Mesendoderm (in vitro differentiated cells): ENCODE results near the gene PHLDA2.

ENCODE experiments used
- DNase-seq: peaks from one replicate; pipeline ENCODE4 v3.0.0; 2013
- H2AK5ac ChIP-seq: 2 replicates; pipeline ENCODE4 v1.6.1; 2013; ENCODE audit warnings: low read length, inconsistent platforms
- H2BK120ac ChIP-seq: 2 replicates; pipeline ENCODE4 v1.6.1; 2013; ENCODE audit warnings: low read depth, mild to moderate bottlenecking, low read length, moderate library complexity, mixed read lengths
- H2BK15ac ChIP-seq: replicated peaks from 2 replicates; pipeline ENCODE4 v1.6.1; 2013; ENCODE audit warnings: low read depth, mild to moderate bottlenecking, moderate library complexity
- H2BK5ac ChIP-seq: 2 replicates; pipeline ENCODE4 v1.6.1; 2013; ENCODE audit warnings: low read length, inconsistent platforms
- H3K18ac ChIP-seq: 2 replicates; pipeline ENCODE4 v1.6.1; 2013; ENCODE audit warnings: mild to moderate bottlenecking, low read length, mixed read lengths
- H3K23ac ChIP-seq: one replicate; pipeline ENCODE4 v1.6.1; 2013; ENCODE audit warnings: low read length
- H3K27ac ChIP-seq: 2 replicates; pipeline ENCODE4 v1.5.1; 2013; ENCODE audit warnings: low read depth, mild to moderate bottlenecking, inconsistent platforms, low read length, moderate library complexity
- H3K27me3 ChIP-seq: 2 replicates; pipeline ENCODE4 v1.6.1; 2013; ENCODE audit warnings: low read length, control low read depth, mild to moderate bottlenecking, inconsistent platforms; ENCODE audit not compliant: insufficient read depth, poor library complexity
- H3K36me3 ChIP-seq: 2 replicates; pipeline ENCODE4 v1.6.1; 2013; ENCODE audit warnings: low read length, inconsistent platforms; ENCODE audit not compliant: control insufficient read depth, insufficient read depth
- H3K4ac ChIP-seq: one replicate; pipeline ENCODE4 v1.6.1; 2013; ENCODE audit warnings: low read depth, mild to moderate bottlenecking, low read length, moderate library complexity
- H3K4me1 ChIP-seq: 2 replicates; pipeline ENCODE4 v1.6.1; 2013; ENCODE audit warnings: low read depth, low read length, inconsistent platforms; ENCODE audit not compliant: control insufficient read depth
- H3K4me2 ChIP-seq: 2 replicates; pipeline ENCODE4 v1.6.1; 2013; ENCODE audit warnings: low read length
- H3K4me3 ChIP-seq: 2 replicates; pipeline ENCODE4 v1.5.1; 2013; ENCODE audit warnings: mild to moderate bottlenecking, low read length
- H3K56ac ChIP-seq: one replicate; pipeline ENCODE4 v1.6.1; 2013; ENCODE audit warnings: low read length
- H3K79me1 ChIP-seq: 2 replicates; pipeline ENCODE4 v1.6.1; 2013; ENCODE audit warnings: low read length, inconsistent platforms
- H3K79me2 ChIP-seq: 2 replicates; pipeline ENCODE4 v1.6.1; 2013; ENCODE audit warnings: mild to moderate bottlenecking, low read length; ENCODE audit not compliant: control insufficient read depth, insufficient read depth
- H3K9ac ChIP-seq: 2 replicates; pipeline ENCODE4 v1.6.1; 2013; ENCODE audit warnings: low read length, inconsistent platforms
- H4K5ac ChIP-seq: one replicate; pipeline ENCODE4 v1.6.1; 2013; ENCODE audit warnings: low read length
- H4K8ac ChIP-seq: one replicate; pipeline ENCODE4 v1.6.1; 2013; ENCODE audit warnings: low read depth, mild to moderate bottlenecking, control low read depth, low read length, moderate library complexity
- WGBS: extraction: QIAGEN DNeasy Blood & Tissue Kit; methylation state at CpG from one replicate; pipeline ENCODE4 v1.1.7; 2013; ENCODE audit warnings: low lambda C conversion rate, missing lambda C conversion rate; ENCODE audit not compliant: insufficient coverage; ENCODE audit errors: extremely low coverage; 5-methylcytosine and 5-hydroxymethylcytosine counted together

Gene PHLDA2

DNA sequence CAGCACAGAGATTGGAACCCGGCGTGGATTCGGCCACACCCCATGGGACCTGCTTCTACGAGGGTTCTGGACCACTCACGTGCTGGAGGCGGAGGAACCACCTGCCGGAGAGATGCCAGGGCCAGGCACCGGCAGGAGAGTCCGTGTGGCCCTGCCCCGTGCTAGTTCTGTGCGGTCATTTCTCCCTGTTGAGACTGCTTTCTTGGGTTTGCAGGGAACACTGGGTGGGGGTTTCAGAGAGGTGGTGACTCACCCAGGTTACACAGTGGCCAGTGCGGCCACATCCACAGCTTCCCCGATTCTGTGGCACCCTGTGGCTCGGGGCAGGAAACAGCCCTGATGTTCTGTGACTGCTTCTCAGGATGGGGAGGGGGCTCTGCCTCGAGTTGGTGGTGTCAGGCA lies 3.6 kb upstream of the PHLDA2 start:
- no peak overlapping the region for H4K8ac ChIP-seq
- no peak overlapping the region for H4K5ac ChIP-seq
- no peak overlapping the region for H2BK5ac ChIP-seq
- H3K23ac ChIP-seq = no peak overlapping the region
- no peaks in the 10 kb centered on the region for H3K79me2 ChIP-seq
- no peak overlapping the region for H3K4me2 ChIP-seq
- H3K4me3 ChIP-seq = no peak overlapping the region
- WGBS = no CpG with 5 or more reads among the region's 15 CpGs
- H2BK15ac ChIP-seq = no peak overlapping the region
- no peak overlapping the region for H3K18ac ChIP-seq
- no peak overlapping the region for H3K9ac ChIP-seq
- H3K36me3 ChIP-seq = no peaks in the 10 kb centered on the region
- peaks cover 2% of the 10 kb centered on the region for H3K4me1 ChIP-seq
- H3K79me1 ChIP-seq = no peaks in the 10 kb centered on the region
- no peak overlapping the region for H3K27ac ChIP-seq
- DNase-seq = no peak
- no peak overlapping the region for H3K4ac ChIP-seq
- no peak overlapping the region for H2AK5ac ChIP-seq
- no peak overlapping the region for H2BK120ac ChIP-seq
- H3K27me3 ChIP-seq = peaks cover 6% of the 10 kb centered on the region
- no peak overlapping the region for H3K56ac ChIP-seq

DNA sequence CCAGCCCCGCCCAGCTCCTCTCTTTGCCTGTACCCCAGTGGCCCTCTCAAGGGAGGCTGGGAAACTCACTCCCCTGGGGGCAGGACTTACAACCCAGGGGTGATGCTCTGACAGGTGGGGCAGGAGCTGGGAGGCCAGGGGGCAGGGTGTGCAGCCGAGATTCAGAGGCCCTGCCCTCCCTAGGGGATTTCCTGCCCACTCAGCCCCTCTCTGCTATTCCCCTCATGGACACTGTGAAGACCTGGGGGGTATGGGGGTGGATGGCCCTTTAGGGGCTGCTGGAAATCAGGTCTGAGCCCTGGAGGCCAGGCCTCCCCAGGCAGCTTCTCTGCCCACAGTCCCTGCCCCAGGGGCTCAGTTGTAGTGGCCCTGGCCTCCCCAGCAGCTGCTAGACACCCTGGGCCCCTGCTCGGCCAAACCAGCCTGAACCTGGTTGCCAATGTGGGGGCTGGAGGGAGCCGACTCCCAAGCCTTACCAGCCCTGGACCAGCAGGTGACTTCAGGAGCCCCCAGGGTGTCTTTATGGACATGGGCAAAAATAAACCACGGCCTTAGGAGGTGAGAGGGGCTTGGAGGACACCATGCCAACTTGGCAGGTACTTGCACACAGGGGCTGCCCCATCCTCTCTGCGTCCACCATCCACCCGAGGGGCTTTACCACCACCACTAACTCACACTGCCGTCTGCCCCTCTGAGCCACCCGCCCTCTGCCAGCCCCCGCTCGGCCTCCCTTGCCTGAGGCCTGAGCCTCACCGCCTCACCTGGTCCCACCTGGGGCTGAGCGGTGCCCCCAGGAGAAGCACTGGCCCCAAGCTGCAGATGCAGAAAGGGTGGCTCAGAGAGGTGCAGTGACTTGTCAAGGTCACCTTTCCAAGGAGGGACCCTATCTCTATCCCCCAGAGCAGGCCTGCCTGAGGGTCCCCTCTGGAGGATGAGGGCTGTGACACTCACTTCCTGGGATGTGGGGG lies 2.8 kb upstream of the PHLDA2 start:
- no CpG with 5 or more reads among the region's 13 CpGs for WGBS
- Histone ChIP-seq H3K4ac (no peak overlapping the region), H3K56ac (no peak overlapping the region), H3K18ac (no peak overlapping the region), H3K79me1 (no peaks in the 10 kb centered on the region), H3K4me2 (no peak overlapping the region), H3K9ac (no peak overlapping the region), H2BK120ac (no peak overlapping the region), H2BK15ac (no peak overlapping the region), H4K5ac (no peak overlapping the region), H4K8ac (no peak overlapping the region), H3K27me3 (peaks cover 6% of the 10 kb centered on the region), H3K4me1 (peaks cover 2% of the 10 kb centered on the region), H2BK5ac (no peak overlapping the region), H2AK5ac (no peak overlapping the region), H3K23ac (no peak overlapping the region), H3K79me2 (no peaks in the 10 kb centered on the region), H3K27ac (no peak overlapping the region), H3K4me3 (no peak overlapping the region), H3K36me3 (no peaks in the 10 kb centered on the region)
- no peak for DNase-seq

DNA sequence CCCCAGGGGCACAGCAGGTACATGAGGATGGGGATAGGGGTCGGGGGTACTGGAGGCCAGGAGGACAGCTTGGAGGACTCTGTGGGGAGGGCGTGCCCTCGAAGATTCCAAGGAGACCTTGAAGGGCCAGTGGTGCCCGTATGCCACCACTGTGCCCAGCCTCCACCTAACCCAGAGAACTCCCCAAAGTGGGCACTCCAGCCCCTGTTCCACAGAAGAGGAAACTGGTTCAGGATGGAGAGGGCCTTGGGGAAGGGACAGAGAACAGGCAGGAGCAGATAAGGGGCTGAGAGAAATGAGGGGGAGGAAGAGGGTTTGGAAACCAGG lies 2.2 kb upstream of the PHLDA2 start:
- Histone ChIP-seq H3K56ac (no peak overlapping the region), H2AK5ac (no peak overlapping the region), H3K27ac (no peak overlapping the region), H3K36me3 (no peaks in the 10 kb centered on the region), H3K4me2 (no peak overlapping the region), H4K8ac (no peak overlapping the region), H2BK5ac (no peak overlapping the region), H4K5ac (no peak overlapping the region), H3K4me3 (no peak overlapping the region), H2BK15ac (no peak overlapping the region), H3K23ac (no peak overlapping the region), H3K79me2 (no peaks in the 10 kb centered on the region), H3K27me3 (peaks cover 6% of the 10 kb centered on the region), H3K9ac (no peak overlapping the region), H3K18ac (no peak overlapping the region), H3K79me1 (no peaks in the 10 kb centered on the region), H3K4ac (no peak overlapping the region), H2BK120ac (no peak overlapping the region), H3K4me1 (peaks cover 2% of the 10 kb centered on the region)
- DNase-seq = no peak
- no CpG with 5 or more reads among the region's 4 CpGs for WGBS

DNA sequence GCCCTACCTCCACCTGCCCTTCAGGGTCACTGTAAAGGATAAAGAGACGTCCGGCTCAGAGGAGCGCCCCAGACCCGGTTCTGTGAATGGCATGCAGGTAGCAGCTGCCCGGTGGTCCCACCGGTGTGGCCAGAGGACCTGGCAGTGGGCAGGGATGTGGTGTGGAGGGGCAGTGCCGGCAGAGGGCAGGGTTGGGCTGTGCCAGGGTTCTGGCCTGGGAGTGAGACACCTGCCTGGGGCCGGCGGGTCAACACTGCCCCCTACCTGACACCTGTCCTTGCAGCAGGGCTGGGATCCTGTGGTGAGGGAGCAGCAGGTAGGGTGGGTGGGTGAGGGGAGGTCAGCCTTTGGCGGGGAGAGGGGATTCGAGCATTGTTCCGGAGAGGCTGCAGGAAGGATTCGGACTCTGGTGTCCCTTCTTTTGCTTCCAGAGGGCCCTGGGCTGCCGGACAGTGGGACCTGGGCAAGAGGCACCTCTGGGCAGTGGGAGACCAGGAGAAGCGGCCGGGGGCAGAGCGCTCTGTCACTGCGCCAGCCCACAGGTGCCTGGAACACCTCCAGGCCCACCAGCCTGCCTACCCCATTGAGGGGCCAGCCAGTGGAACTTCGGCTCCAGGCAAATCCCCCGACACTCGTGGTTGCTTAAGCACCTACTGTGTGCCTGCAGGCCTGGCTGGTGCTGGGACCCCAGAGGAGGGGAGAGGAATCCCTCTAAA lies 1.6 kb upstream of the PHLDA2 start:
- H3K27ac ChIP-seq = peak overlapping the region; percentile 21
- no peaks in the 10 kb centered on the region for H3K79me1 ChIP-seq
- H4K5ac ChIP-seq = no peak overlapping the region
- no CpG with 5 or more reads among the region's 21 CpGs for WGBS
- peaks cover 6% of the 10 kb centered on the region for H3K27me3 ChIP-seq
- H3K56ac ChIP-seq = no peak overlapping the region
- H3K36me3 ChIP-seq = no peaks in the 10 kb centered on the region
- H3K79me2 ChIP-seq = no peaks in the 10 kb centered on the region
- H3K4me1 ChIP-seq = peaks cover 2% of the 10 kb centered on the region
- H3K4ac ChIP-seq = no peak overlapping the region
- no peak overlapping the region for H2BK5ac ChIP-seq
- H3K23ac ChIP-seq = no peak overlapping the region
- no peak overlapping the region for H3K4me3 ChIP-seq
- H3K4me2 ChIP-seq = no peak overlapping the region
- H3K18ac ChIP-seq = no peak overlapping the region
- peak; percentile 92 for DNase-seq
- H3K9ac ChIP-seq = no peak overlapping the region
- no peak overlapping the region for H4K8ac ChIP-seq
- no peak overlapping the region for H2BK120ac ChIP-seq
- no peak overlapping the region for H2AK5ac ChIP-seq
- no peak overlapping the region for H2BK15ac ChIP-seq

DNA sequence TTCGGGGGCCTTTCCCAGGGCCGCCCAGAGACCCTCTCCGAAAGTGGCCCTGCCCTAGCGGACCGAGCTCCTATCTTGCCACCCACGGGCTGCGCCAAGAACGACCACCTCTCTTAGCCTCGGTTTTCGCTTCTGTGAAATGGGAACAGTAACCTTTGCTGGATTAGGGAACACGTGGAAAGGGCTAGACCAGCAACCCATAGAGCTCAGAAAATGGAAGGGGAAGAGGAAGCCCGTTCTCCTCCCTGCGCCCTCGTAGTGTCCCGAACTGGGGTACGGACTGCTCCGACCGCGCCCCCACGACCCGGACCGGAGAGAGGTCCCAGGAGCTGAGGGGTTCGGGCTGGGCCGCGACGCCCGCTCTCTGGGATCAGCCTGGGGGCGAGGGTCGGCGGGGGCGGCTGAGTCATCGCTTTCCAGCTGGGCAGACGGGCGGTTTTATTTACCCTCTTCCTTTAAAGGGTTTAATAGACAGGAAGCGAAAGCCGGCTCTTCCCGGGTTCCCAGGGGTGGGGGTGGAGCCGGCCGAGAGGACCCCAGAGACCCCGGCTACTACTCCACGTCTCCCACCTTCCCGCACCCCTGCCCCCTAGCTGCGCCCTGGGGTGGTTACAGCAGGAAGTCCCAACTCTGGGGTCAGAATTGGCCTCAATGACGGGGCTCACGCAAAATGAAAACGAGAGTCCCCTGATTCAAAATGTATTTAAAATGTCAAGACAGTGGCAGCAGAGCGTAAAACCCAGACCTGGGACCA lies 907 bp upstream of the PHLDA2 start:
- no peaks in the 10 kb centered on the region for H3K36me3 ChIP-seq
- H3K4me3 ChIP-seq = no peak overlapping the region
- no peak overlapping the region for H2BK5ac ChIP-seq
- no peak overlapping the region for H2BK120ac ChIP-seq
- H3K56ac ChIP-seq = peak overlapping the region; percentile 1
- H3K79me2 ChIP-seq = no peaks in the 10 kb centered on the region
- peak; percentile 74 for DNase-seq
- no CpG with 5 or more reads among the region's 47 CpGs for WGBS
- H3K4me2 ChIP-seq = peak overlapping the region; percentile 1
- no peak overlapping the region for H2BK15ac ChIP-seq
- peaks cover 6% of the 10 kb centered on the region for H3K27me3 ChIP-seq
- H3K27ac ChIP-seq = peak overlapping the region; percentile 21
- peaks cover 2% of the 10 kb centered on the region for H3K4me1 ChIP-seq
- H2AK5ac ChIP-seq = no peak overlapping the region
- no peak overlapping the region for H4K8ac ChIP-seq
- no peak overlapping the region for H3K9ac ChIP-seq
- peak overlapping the region; percentile 5 for H3K18ac ChIP-seq
- no peaks in the 10 kb centered on the region for H3K79me1 ChIP-seq
- H4K5ac ChIP-seq = no peak overlapping the region
- no peak overlapping the region for H3K4ac ChIP-seq
- H3K23ac ChIP-seq = no peak overlapping the region
